ENCODE results near the gene AFAP1L1.

- TF ChIP-seq CTCF (IDR thresholded peaks at IDR 0.05), result no peak
- TF ChIP-seq EZH2 (IDR thresholded peaks at IDR 0.05), result no peak
- TF ChIP-seq EZH2phosphoT487 (IDR thresholded peaks at IDR 0.05), result no peak
Measured at GRCh38 chr5:149304195-149305078, 32.8 kb downstream of the AFAP1L1 start.

Measured in neural progenitor cell (in vitro differentiated cells).